ENCODE data around the gene LRRK1. TPM values are rescaled to one million over a fixed set of nuclear protein-coding genes. Genes with fewer than 3 reads are reported as not detected.

Gene LRRK1
- polyA plus RNA-seq (2014; cell fraction: cytosol; rRNA removed) = not detected in 2 replicates
- 0.09 TPM in 1 of 2 replicates, not detected in the other for polyA plus RNA-seq (2014; cell fraction: nucleus; rRNA removed)

DNA sequence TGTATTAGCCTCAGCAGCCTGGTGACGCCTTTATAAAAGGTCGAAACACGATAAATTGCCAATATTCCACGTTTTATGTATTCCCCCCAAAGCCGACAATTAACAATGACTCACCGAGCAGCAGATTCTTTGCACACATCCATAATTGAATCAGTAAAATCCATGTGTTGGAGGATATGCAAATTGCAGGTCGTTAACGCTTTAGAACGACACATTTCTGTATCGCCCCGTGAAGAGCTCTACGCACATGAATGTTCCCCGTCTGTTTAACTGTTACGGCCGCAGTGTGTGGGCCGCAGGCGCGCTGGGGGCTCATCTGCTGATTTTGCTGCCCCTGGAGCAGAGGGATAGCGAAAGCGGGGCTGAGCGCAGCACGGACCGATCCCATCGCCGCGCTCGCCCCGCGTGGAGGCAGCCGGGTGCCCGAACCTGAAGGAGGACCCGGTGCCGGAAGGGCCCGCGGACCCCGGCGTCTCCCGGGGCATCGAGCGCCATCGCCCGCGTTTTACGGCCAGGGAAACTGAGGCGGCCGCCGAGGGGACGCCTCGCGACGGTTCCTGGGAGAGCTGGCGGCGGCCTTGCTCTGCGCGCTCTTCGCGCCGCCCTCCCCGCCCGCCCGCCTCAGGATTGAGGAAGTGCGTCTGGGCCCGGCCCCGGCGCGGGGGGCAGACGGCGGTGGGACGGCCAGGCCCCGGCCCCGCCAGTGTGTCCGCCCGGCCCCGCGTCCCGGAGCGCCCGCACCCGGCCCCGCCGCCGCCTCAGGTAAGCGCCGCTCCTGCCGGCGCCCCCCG is at the start of gene LRRK1:
TSS of gene LRRK1 (plus strand) at position 668 of the 791 bp plus-strand sequence. CDS start 5,276 bp downstream, outside the sequence.
- no peak for DNase-seq (ENCODE audit: low spot score)

GRCh38 chr15:100873029-100873677 is 46.0 kb upstream of the LRRK1 start:
- peak; percentile 72 for DNase-seq (ENCODE audit: low spot score)

GRCh38 chr15:100875495-100875894 is 43.7 kb upstream of the LRRK1 start:
- DNase-seq (ENCODE audit: low spot score) = no peak

GRCh38 chr15:100875976-100876375 is 43.2 kb upstream of the LRRK1 start:
- no peak for DNase-seq (ENCODE audit: low spot score)

DNA sequence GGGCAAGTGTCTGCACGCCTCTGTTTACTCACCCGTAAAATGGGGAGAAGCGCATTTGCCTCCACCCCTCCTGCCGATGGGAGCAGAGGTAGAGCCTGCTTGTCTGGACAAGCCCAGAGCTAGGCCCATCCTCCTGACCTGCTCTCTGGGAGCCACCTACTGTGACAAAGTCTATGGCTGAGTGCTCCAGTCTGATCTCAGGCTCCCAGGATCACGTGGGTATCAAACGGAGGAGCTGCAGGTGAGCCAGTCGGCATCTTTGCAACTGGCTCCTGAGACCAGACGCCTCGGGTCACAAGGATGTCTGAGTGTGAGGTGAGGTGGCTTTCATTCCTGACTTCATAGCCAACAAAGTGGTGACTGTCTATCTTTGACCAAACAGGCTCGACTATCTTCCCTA is 41.6 kb upstream of the LRRK1 start:
- no peak for DNase-seq (ENCODE audit: low spot score)

GRCh38 chr15:100878130-100878529 is 41.0 kb upstream of the LRRK1 start:
- no peak for DNase-seq (ENCODE audit: low spot score)

GRCh38 chr15:100878648-100879047 is 40.5 kb upstream of the LRRK1 start:
- DNase-seq (ENCODE audit: low spot score) = no peak

DNA sequence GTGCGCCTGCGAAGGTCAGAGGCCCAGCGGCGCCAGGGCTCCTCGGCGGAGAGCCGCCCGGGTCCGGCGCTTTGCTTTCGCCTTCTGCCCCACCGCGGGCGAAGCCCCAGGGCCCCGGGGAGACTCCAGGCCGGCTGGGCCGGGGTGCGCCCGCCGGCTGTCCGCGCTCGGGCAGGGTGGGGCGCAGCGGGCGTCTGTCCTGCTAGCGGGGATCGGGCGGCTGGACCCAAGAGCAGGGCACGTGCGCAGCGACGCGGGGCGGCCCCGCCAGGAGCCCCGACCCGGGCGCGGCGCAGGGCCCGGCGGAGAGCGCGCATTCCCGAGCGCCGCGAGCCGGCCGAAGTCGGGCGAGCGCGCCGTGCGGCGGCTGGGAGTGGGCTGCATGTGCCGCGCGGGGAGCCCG is 40.1 kb upstream of the LRRK1 start:
- no peak for DNase-seq (ENCODE audit: low spot score)

- DNase-seq (ENCODE audit: low spot score) = no peak
Measured at GRCh38 chr15:100879464-100880138, 39.6 kb upstream of the LRRK1 start, which contains the start of gene ALDH1A3. Gene ALDH1A3, plus strand, starts transcription at chr15:100879831. Its CDS starts 77 bp downstream, at chr15:100879908.

- no peak for DNase-seq (ENCODE audit: low spot score)
Measured at GRCh38 chr15:100880139-100880896, 38.8 kb upstream of the LRRK1 start.

- DNase-seq (ENCODE audit: low spot score) = no peak
Measured at GRCh38 chr15:100880897-100881242, 38.3 kb upstream of the LRRK1 start.

- DNase-seq (ENCODE audit: low spot score) = no peak
Measured at GRCh38 chr15:100881573-100882336, 37.4 kb upstream of the LRRK1 start.

DNA sequence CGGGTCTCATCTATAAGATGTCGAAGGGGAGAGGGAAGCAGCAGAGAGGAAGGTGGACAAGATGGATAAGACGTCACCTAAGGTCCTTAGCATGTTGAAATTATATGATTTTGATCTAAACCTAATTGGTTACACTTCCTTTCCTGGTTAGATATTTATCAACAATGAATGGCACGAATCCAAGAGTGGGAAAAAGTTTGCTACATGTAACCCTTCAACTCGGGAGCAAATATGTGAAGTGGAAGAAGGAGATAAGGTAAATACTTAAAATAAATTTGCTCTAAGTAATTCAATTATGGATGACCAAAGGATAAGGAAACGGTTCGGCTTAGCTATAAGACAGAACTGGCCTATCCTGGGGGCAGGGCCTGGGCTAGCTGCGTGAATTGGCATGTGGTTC is 34.0 kb upstream of the LRRK1 start:
- DNase-seq (ENCODE audit: low spot score) = no peak

DNA sequence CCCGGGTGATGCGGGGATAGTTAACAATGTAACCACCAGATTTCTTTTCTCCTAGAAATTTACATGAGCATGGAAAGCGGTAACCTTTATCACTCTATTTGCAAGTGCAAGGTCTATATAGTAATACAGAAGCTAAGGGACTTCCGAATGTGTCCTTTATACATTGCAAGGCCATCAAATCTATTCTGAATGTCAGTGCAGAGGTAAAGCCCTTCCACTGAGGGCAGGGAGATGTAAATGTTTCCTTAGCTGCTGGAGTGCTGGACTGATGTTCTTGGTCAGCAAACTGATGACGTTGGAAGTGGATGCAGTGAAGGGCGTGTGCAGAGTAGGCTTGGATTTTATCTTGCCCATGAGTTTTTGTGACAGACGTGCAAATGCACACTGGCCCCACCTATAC is 33.3 kb upstream of the LRRK1 start:
- DNase-seq (ENCODE audit: low spot score) = no peak

DNA sequence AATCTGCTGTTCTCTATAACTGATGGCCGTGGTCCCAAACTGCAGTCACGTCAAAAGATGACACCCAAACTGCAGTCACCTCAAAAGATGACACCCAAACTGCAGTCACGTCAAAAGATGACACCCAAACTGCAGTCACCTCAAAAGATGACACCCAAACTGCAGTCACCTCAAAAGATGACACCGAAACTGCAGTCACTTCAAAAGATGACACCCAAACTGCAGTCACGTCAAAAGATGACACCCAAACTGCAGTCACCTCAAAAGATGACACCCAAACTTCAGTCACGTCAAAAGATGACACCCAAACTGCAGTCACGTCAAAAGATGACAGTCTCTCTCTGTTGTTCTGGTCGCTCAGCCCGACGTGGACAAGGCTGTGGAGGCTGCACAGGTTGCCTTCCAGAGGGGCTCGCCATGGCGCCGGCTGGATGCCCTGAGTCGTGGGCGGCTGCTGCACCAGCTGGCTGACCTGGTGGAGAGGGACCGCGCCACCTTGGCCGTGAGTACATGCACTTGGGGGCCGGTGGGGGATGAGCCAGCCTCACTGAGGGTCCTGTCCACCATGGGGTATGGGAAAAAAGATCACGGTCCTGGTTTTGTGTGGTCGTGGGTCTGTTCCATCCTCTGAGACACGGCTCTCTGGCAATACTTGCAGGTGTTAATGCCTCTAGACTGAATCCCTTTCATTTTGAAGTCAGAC is 31.8 kb upstream of the LRRK1 start:
- no peak for DNase-seq (ENCODE audit: low spot score)

GRCh38 chr15:100889385-100890050 is 29.6 kb upstream of the LRRK1 start:
- DNase-seq (ENCODE audit: low spot score) = no peak

GRCh38 chr15:100890051-100890720 is 29.0 kb upstream of the LRRK1 start:
- no peak for DNase-seq (ENCODE audit: low spot score)

DNA sequence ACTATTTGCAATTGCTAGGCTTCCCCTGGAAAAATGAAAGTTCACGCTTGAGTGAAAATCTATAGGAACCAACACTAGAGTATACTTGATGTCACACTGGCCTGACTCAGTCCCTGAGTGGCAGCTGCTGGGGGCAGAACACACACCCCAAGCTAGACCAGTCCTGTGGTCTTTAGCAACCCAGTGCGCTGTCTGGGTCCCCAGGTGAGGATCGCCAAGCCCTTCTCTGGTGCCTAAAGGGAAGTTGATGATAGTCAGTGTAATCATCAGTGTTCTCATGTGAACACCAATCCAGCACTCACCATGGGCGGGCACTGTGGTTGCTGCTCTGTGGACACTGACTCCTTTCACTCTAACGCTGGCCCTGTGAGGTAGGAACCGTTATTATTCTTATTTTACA is 28.3 kb upstream of the LRRK1 start:
- no peak for DNase-seq (ENCODE audit: low spot score)

Measured in SK-N-DZ (cell line).